ENCODE results near the gene PFKP.

GRCh38 chr10:3173171-3173878 is 106.0 kb downstream of the PFKP start:
- TF ChIP-seq CTCF (IDR thresholded peaks at IDR 0.05) = no peak
- no peak for TF ChIP-seq POLR2A (IDR thresholded peaks at IDR 0.05)
